MM.1S (cell line): ENCODE data around the gene DDX51.

Experiments
- EZH2phosphoT487 ChIP-seq: fragments of 300-600 bp; sonication (generic); IDR thresholded peaks from 2 replicates; pipeline ENCODE4 v1.6.1; 2018; ENCODE audit warnings: antibody characterized with exemption, low read length
- TF ChIP-seq, protein P1 (sequence below): fragments of 300-600 bp; sonication (generic); IDR thresholded peaks from 2 replicates; pipeline ENCODE4 v1.5.1; 2016; ENCODE audit warnings: antibody characterized with exemption, low read length, mixed read lengths

DNA sequence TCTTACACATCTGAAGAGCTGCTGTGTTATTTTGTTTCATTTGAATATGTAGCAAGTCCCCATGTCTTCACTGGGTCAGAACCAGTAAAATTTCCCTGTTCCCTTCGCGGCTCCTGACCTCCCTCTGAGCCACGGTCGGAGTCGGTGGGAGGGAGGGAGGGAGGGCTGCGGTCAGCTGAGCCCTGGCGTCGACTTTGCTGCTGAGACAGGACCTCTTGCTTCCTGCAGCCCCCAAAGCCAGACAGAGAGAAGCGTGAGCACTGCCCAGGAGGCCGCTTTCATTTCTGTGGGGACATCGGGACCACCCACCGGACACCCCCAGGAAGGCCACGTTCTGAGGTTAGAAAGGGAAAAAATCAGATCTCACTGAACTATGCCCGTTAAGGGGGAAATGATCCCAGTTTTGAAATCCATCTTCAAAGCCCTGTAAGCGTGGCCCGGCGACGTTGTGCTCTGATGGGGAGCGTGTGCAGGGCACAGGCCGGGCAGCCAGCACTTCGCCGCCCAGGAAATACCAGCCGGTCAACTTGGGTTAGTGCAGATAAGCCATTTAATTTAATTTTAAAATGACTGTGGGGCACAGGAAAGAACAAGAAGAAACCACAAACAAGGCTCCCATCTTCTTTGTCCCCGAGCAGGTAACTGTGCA, 42.2 kb upstream of the DDX51 start:
- TF ChIP-seq, protein P1, sequence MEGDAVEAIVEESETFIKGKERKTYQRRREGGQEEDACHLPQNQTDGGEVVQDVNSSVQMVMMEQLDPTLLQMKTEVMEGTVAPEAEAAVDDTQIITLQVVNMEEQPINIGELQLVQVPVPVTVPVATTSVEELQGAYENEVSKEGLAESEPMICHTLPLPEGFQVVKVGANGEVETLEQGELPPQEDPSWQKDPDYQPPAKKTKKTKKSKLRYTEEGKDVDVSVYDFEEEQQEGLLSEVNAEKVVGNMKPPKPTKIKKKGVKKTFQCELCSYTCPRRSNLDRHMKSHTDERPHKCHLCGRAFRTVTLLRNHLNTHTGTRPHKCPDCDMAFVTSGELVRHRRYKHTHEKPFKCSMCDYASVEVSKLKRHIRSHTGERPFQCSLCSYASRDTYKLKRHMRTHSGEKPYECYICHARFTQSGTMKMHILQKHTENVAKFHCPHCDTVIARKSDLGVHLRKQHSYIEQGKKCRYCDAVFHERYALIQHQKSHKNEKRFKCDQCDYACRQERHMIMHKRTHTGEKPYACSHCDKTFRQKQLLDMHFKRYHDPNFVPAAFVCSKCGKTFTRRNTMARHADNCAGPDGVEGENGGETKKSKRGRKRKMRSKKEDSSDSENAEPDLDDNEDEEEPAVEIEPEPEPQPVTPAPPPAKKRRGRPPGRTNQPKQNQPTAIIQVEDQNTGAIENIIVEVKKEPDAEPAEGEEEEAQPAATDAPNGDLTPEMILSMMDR, result no peak
- TF ChIP-seq EZH2phosphoT487, result no peak
